Frontal cortex (tissue), 4 donors: ENCODE data around the gene CPEB1. TPM values are rescaled to one million over a fixed set of nuclear protein-coding genes. Genes with fewer than 3 reads are reported as not detected.
"Not testable (repeated sequence)": the region's sequence is repeated elsewhere in the genome, so short reads cannot be mapped to it uniquely, and the experiment has no call there.

Experiments used
- DNase-seq, 2 donors: peaks; one replicate each; pipeline ENCODE4 v3.0.0; 2012; ENCODE audit warnings: low spot score in 2 of 2
- FAIRE-seq: peaks from 2 replicates; lab custom pipeline; 2012; peaks lifted over from hg19 to GRCh38; lab: Jason Lieb, UNC
- total RNA-seq: library from RNA; depleted of rRNA; stranded (reverse); fragments of >200 nt; gene quantifications from one replicate; pipeline ENCODE4 v1.2.3, GENCODE V29; 2014
- donor health status: control.
- donor health status: control.
- donor health status: control.

Gene CPEB1
- total RNA-seq, 1 donor from 2014 or later: 2.0 TPM

GRCh38 chr15:82533801-82534200, 113.4 kb downstream of the CPEB1 start:
- no peak for DNase-seq
- FAIRE-seq: no peak

DNA sequence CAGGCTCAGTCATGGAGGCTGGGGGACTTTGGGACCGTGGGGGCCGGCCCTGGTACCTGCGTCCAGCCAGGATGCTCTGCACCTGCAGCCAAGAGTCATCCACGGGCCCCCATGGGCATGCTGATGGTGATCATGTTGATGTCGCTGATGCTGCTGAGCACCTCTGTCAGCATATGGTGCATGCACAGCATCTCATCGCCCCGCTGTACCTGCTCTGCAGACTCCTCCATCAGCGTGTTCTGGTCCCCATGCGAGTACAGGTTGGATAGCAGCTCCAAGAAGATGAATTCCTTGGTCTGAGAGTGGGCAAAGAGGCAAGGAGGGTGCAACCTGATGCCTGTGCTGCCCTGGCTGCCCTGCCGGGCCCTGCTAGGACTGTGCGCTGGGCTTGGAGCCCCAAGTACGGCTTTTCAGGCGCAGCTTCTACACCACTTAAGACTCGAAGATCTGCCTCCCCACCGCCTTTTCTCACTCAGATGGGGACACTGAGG, 114.1 kb downstream of the CPEB1 start:
- FAIRE-seq (no peak), DNase-seq (no peak)

GRCh38 chr15:82532383-82532990, 114.7 kb downstream of the CPEB1 start:
- no peak for FAIRE-seq
- DNase-seq: no peak

- FAIRE-seq (no peak), DNase-seq (no peak)
These were observed 115.4 kb downstream of the CPEB1 start for GRCh38 chr15:82531496-82532382.

- FAIRE-seq (no peak), DNase-seq (peak in 1 of 2 donors; percentile 60)
These were observed 116.4 kb downstream of the CPEB1 start for GRCh38 chr15:82530606-82531379.

DNA sequence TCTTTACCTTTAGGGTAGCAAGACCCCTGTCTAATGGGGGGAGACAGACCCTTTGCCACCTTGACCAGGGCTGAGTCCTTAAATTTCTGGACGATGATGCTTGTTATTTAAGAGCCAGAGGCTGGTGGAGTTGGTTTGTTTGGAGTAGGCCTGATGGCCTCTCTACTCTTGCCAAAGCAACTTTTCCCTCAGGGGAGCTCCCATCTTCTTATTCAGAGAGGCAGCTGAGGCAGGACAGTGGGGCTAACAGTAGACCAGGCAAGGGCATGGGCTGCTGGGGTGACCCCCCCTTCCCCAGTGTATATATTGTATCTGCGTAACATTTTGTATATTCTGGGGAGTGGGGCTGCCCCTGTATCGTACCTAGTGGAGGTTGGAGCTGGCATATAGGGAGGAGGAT, 117.2 kb downstream of the CPEB1 start:
- no peak for FAIRE-seq
- DNase-seq: no peak

DNA sequence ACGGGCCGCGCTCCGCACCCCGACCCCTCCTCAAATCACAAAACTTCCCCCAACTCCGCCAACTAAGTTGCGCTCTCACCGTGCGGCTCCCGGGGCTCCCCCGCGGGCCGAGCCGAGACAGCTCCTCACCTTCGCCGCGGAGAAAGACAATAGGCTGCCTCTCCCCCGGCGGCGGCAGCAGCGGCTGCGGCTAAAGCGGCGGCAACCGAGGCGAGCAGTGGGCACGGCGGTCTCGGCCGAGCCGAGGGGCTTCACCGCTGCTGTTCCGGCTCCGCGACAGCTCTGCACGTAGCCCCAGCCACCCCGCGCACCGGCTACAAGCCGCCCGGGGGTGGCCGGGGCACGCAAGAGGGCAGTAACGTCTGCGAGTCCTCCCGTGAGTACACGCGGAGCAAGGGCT, 133.6 kb downstream of the CPEB1 start:
- not testable (repeated sequence) for FAIRE-seq, DNase-seq

DNA sequence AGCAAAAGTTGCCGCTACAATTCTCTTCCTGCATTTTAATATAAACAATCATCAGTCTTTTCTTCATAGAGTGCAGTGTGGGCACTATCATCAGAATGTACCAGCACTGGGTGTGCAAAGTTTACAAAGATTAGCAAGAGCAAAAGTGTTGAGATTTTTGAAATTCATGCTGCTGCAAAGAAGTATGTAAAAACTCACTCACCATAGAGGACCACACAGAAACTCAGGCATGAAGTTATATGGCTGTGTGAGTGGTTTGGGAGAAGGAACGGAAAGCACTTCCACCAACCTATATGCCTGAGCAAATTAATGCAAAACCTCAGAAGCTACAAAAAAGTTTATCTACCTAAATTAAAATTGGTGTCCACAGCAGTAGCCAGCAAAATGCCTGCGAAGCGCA, 139.5 kb downstream of the CPEB1 start:
- DNase-seq, FAIRE-seq: not testable (repeated sequence)

- not testable (repeated sequence) for FAIRE-seq, DNase-seq
These were observed 140.1 kb downstream of the CPEB1 start for GRCh38 chr15:82507087-82507486.

- FAIRE-seq, DNase-seq: not testable (repeated sequence)
These were observed 141.3 kb downstream of the CPEB1 start for GRCh38 chr15:82505842-82506241.

- not testable (repeated sequence) for FAIRE-seq, DNase-seq
These were observed 143.1 kb downstream of the CPEB1 start for GRCh38 chr15:82504074-82504473.

DNA sequence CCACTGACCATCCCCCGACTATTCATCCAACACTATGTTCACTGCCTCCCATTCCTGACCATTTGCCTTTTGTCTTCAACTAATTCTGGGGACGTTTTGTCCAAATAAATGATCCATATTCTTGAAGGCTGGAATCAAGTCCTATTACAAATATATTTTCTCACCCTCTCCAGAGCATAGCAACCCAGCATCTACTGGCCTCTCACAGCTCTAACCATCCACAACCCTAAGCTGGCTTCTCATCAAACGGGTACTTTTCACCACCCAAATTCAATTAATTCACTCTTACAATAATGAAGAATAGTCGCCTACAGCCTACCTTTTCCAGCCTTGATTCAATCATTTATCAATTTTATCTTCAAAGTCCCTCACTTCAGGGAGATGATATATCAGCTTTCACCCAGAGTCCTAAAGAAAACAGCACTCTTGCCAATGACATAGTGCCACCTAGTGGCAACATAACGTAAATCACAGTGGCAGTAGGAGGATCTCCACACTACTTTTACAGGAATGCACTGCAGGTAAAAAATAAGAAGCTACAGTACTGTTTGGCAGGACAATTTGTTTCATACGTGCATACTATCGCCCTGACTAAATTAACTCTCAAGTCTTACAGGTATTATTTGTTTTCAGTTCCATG, 144.3 kb downstream of the CPEB1 start:
- not testable (repeated sequence) for FAIRE-seq, DNase-seq

GRCh38 chr15:82500772-82501171, 146.4 kb downstream of the CPEB1 start:
- not testable (repeated sequence) for FAIRE-seq, DNase-seq

- DNase-seq, FAIRE-seq: not testable (repeated sequence)
These were observed 149.2 kb downstream of the CPEB1 start for GRCh38 chr15:82497978-82498377.

Other genes starting within 250 kb of the CPEB1 start
- 4.1 TPM for gene GOLGA6L9, start 217.5 kb downstream of the CPEB1 start, total RNA-seq
- 1,382 TPM for gene RPS17, start 106.9 kb downstream of the CPEB1 start, total RNA-seq
- 55.8 TPM for gene AP3B2, start 62.5 kb upstream of the CPEB1 start, total RNA-seq
- gene FSD2, start 158.7 kb upstream of the CPEB1 start, total RNA-seq: not detected
- 4.9 TPM for gene WHAMM, start 162.3 kb upstream of the CPEB1 start, total RNA-seq